Fibroblast of villous mesenchyme (primary cell): ENCODE data around the gene ZNF236. TPM values are rescaled to one million over a fixed set of nuclear protein-coding genes. Genes with fewer than 3 reads are reported as not detected.

ENCODE experiments used
- DNase-seq: peaks from one replicate; pipeline ENCODE4 v3.0.0-alpha.2; 2010; ENCODE audit warnings: low read depth
- H3K4me3 ChIP-seq: 2 replicates; pipeline ENCODE4 v1.5.1; 2011; ENCODE audit warnings: low read depth, mild to moderate bottlenecking, low read length
- total RNA-seq: library from RNA; depleted of rRNA; stranded (reverse); fragments of >200 nt; gene quantifications from 2 replicates; pipeline ENCODE4 v1.2.3, GENCODE V29; 2012
- TF ChIP-seq, protein P1 (sequence below): IDR thresholded peaks from 2 replicates; pipeline ENCODE4 v1.5.1; 2012; ENCODE audit warnings: low read depth, mild to moderate bottlenecking, low read length; ENCODE audit not compliant: insufficient read depth

The ZNF236 gene
- total RNA-seq, 1 donor = 12.5 TPM

GRCh38 chr18:77003316-77003715 is 181.0 kb downstream of the ZNF236 start:
- TF ChIP-seq, protein P1, sequence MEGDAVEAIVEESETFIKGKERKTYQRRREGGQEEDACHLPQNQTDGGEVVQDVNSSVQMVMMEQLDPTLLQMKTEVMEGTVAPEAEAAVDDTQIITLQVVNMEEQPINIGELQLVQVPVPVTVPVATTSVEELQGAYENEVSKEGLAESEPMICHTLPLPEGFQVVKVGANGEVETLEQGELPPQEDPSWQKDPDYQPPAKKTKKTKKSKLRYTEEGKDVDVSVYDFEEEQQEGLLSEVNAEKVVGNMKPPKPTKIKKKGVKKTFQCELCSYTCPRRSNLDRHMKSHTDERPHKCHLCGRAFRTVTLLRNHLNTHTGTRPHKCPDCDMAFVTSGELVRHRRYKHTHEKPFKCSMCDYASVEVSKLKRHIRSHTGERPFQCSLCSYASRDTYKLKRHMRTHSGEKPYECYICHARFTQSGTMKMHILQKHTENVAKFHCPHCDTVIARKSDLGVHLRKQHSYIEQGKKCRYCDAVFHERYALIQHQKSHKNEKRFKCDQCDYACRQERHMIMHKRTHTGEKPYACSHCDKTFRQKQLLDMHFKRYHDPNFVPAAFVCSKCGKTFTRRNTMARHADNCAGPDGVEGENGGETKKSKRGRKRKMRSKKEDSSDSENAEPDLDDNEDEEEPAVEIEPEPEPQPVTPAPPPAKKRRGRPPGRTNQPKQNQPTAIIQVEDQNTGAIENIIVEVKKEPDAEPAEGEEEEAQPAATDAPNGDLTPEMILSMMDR = no peak
- no peak overlapping the region for H3K4me3 ChIP-seq
- no peak for DNase-seq

DNA sequence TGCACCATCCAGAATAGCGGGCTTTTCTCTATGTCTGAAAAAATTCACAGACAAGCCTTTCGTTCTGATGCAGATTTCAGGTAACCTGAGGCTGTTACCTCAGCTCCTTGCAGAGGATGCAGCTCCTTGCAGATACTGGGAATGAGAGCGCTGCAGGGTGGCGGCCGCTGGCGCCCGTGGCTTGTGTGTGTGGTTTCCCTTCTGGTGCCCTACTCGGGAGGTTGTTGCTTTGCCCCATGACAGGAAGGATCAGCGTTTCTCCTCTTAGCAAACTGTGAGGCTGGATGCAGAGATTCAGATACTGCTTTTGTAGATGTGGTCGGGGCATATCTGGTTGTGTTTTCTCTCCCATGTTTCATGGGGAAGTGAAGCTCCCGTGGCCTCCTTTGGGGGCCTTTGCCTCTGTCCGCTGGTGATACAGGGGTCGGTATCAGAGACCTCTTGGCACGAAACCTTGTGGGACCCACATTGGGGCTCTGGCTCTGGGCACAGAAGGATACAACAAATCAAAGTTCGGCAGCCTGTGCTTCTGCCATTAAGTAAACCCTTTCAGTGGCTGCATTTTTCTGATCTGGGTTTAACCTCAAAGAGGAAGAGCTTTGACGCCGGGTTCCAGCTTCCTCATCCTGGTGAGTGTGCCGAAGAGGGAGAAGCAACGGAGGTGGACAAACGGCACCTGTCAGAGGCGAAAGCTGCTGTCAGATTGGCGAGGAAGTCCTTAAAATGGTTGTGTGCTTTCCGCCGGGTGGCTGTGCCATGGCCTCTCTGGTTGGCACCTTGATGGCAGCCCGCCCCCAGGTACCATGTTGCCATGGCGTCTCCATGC is 182.4 kb downstream of the ZNF236 start:
- no peak for DNase-seq
- TF ChIP-seq, protein P1 = no peak
- no peak overlapping the region for H3K4me3 ChIP-seq

GRCh38 chr18:77005651-77006195 is 183.4 kb downstream of the ZNF236 start:
- TF ChIP-seq, protein P1 = no peak
- no peak for DNase-seq
- H3K4me3 ChIP-seq = no peak overlapping the region

DNA sequence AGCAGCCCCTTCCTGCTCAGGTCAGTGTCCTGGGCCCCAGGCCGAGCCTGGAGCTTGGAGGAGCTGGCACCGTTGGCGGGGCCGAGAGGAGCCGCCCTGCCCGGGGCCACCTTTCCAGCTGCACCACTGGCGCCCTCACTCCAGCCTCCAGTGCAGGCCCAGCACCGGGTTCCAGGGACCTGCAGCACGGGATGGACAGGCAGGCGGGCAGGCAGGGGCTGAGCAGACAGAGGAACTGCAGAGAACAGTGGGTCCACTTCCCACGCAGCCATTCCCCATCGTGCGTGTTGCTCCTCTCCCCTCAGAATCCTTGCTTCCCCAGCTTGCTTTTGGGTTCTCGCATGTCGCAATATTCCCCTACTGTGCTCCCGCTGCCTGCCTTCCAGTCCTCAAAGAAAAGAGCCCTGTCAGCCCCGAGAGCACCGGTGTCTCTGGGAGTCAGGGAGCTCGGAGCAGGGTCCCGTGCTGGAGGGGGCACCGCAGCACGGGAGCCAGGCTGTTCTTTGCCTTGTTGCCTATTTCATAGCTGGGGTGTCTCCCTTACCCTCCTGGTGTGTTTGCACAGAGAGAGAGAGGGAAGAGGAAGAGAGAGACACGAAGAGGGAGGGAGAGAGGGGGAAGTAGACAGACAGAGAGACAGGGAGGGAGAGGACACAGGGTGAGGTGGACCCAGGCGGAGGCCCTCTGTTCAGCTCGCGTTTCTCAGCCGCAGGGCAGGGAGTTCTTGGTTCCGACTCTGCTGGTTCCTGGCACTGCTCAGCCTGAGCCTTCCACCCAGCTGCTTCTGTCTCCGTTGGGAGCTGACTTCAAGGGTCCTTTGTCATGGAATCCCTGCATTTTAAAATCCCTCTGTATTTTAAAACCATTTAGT is 184.2 kb downstream of the ZNF236 start:
- TF ChIP-seq, protein P1 = no peak
- H3K4me3 ChIP-seq = no peak overlapping the region
- DNase-seq = no peak

- DNase-seq = no peak
- TF ChIP-seq, protein P1 = no peak
- no peak overlapping the region for H3K4me3 ChIP-seq
These were observed 184.9 kb downstream of the ZNF236 start for GRCh38 chr18:77007251-77007650.

- H3K4me3 ChIP-seq = no peak overlapping the region
- no peak for DNase-seq
- TF ChIP-seq, protein P1 = no peak
These were observed 185.6 kb downstream of the ZNF236 start for GRCh38 chr18:77008006-77008405.
